Liver (tissue), 9 donors: ENCODE results near the gene DPT. TPM values are rescaled to one million over a fixed set of nuclear protein-coding genes. Genes with fewer than 3 reads are reported as not detected.

Experiments used
- DNase-seq: peaks from one replicate; pipeline ENCODE4 v3.0.0-alpha.2; 2017; ENCODE audit warnings: low spot score
- H3K27ac ChIP-seq, 2 donors: one replicate each; pipeline ENCODE4 v1.7.0; 2013; ENCODE audit warnings: inconsistent platforms in 2 of 2, low read length in 2 of 2, control low read depth in 1 of 2, low read depth in 1 of 2, mild to moderate bottlenecking in 1 of 2
- H3K27me3 ChIP-seq, 4 donors: one replicate each; pipeline versions ENCODE4 v1.6.1 to v1.7.0; 2013; ENCODE audit warnings: low read length in 3 of 4, inconsistent platforms in 1 of 4, mild to moderate bottlenecking in 1 of 4, moderate library complexity in 1 of 4; ENCODE audit not compliant: control insufficient read depth in 4 of 4, insufficient read depth in 4 of 4
- H3K36me3 ChIP-seq, 4 donors: one replicate each; pipeline versions ENCODE4 v1.6.1 to v1.7.0; 2013; ENCODE audit warnings: low read length in 3 of 4, mild to moderate bottlenecking in 3 of 4, low read depth in 1 of 4, moderate library complexity in 1 of 4; ENCODE audit not compliant: control insufficient read depth in 4 of 4, insufficient read depth in 3 of 4
- H3K4me1 ChIP-seq, 4 donors: one replicate each; pipeline versions ENCODE4 v1.6.1 to v1.7.0; 2013; ENCODE audit warnings: low read length in 3 of 4, mild to moderate bottlenecking in 3 of 4, moderate library complexity in 1 of 4; ENCODE audit not compliant: control insufficient read depth in 4 of 4, insufficient read depth in 4 of 4
- H3K4me3 ChIP-seq, 3 donors: one replicate each; pipeline versions ENCODE4 v1.6.1 to v1.7.0; 2013; ENCODE audit warnings: low read length in 3 of 3, control low read depth in 1 of 3, low read depth in 1 of 3, mild to moderate bottlenecking in 1 of 3
- H3K9ac ChIP-seq, 2 donors: one replicate each; pipeline ENCODE4 v1.7.0; 2013; ENCODE audit warnings: low read length in 2 of 2, mild to moderate bottlenecking in 2 of 2, moderate library complexity in 2 of 2, control low read depth in 1 of 2, low read depth in 1 of 2
- H3K9me3 ChIP-seq, 4 donors: one replicate each; pipeline versions ENCODE4 v1.6.1 to v1.7.0; 2013; ENCODE audit warnings: low read length in 3 of 4; ENCODE audit not compliant: control insufficient read depth in 4 of 4
- ATF3 ChIP-seq: IDR thresholded peaks from 2 replicates; pipeline ENCODE4 v1.6.1; 2016; ENCODE audit warnings: antibody characterized with exemption
- CTCF ChIP-seq: fragments of 150-350 bp; IDR thresholded peaks from 2 replicates; pipeline ENCODE4 v1.5.1; 2017; ENCODE audit warnings: improper control_type of control experiment, low read depth, low read length; ENCODE audit not compliant: missing input control
- EGR1 ChIP-seq, 2 donors: IDR thresholded peaks; 2 replicates each; pipeline ENCODE4 v1.6.1; 2016 to 2018; ENCODE audit warnings: antibody characterized with exemption in 2 of 2, low read depth in 2 of 2
- FOXA1 ChIP-seq: IDR thresholded peaks from 2 replicates; pipeline ENCODE4 v1.6.1; 2016; ENCODE audit warnings: antibody characterized with exemption
- FOXA2 ChIP-seq: IDR thresholded peaks from 2 replicates; pipeline ENCODE4 v1.6.1; 2016; ENCODE audit warnings: antibody characterized with exemption
- GABPA ChIP-seq, 2 donors: IDR thresholded peaks in 1 of 2; conservative IDR thresholded peaks in 1 of 2; 2 replicates each; pipeline ENCODE4 v1.6.1; 2016; ENCODE audit warnings: antibody characterized with exemption in 2 of 2, mild to moderate bottlenecking in 1 of 2, moderate library complexity in 1 of 2
- HNF4A ChIP-seq, 2 donors: conservative IDR thresholded peaks; 2 replicates each; pipeline ENCODE4 v1.6.1; 2016; ENCODE audit warnings: antibody characterized with exemption in 2 of 2, mild to moderate bottlenecking in 2 of 2
- HNF4G ChIP-seq: IDR thresholded peaks from 2 replicates; pipeline ENCODE4 v1.6.1; 2016; ENCODE audit warnings: antibody characterized with exemption
- JUND ChIP-seq, 2 donors: IDR thresholded peaks; 2 replicates each; pipeline ENCODE4 v1.6.1; 2016; ENCODE audit warnings: antibody characterized with exemption in 2 of 2
- MAX ChIP-seq: IDR thresholded peaks from 2 replicates; pipeline ENCODE4 v1.6.1; 2016; ENCODE audit warnings: antibody characterized with exemption
- NR2F2 ChIP-seq: IDR thresholded peaks from 2 replicates; pipeline ENCODE4 v1.6.1; 2016; ENCODE audit warnings: antibody characterized with exemption
- RAD21 ChIP-seq, 2 donors: IDR thresholded peaks; 2 replicates each; pipeline ENCODE4 v1.6.1; 2016; ENCODE audit warnings: antibody characterized with exemption in 2 of 2, mild to moderate bottlenecking in 2 of 2
- REST ChIP-seq: IDR thresholded peaks from 2 replicates; pipeline ENCODE4 v1.6.1; 2016; ENCODE audit warnings: antibody characterized with exemption, mild to moderate bottlenecking
- RXRA ChIP-seq, 2 donors: IDR thresholded peaks; 2 replicates each; pipeline ENCODE4 v1.6.1; 2017 to 2018; ENCODE audit warnings: antibody characterized with exemption in 2 of 2, mild to moderate bottlenecking in 1 of 2
- SP1 ChIP-seq: IDR thresholded peaks from 2 replicates; pipeline ENCODE4 v1.6.1; 2018; ENCODE audit warnings: antibody characterized with exemption, mild to moderate bottlenecking
- TAF1 ChIP-seq: conservative IDR thresholded peaks from 2 replicates; pipeline ENCODE4 v1.6.1; 2016; ENCODE audit warnings: antibody characterized with exemption, mild to moderate bottlenecking
- YY1 ChIP-seq: IDR thresholded peaks from 2 replicates; pipeline ENCODE4 v1.6.1; 2016; ENCODE audit warnings: antibody characterized with exemption, mild to moderate bottlenecking
- ZBTB33 ChIP-seq: IDR thresholded peaks from 2 replicates; pipeline ENCODE4 v1.6.1; 2016; ENCODE audit warnings: antibody characterized with exemption
- WGBS: extraction: QIAGEN DNeasy Blood & Tissue Kit; methylation state at CpG from one replicate; pipeline ENCODE4 v1.1.7; 2013; 5-methylcytosine and 5-hydroxymethylcytosine counted together
- polyA plus RNA-seq, 2 donors: library from polyadenylated mRNA; stranded (reverse) in 1 of 2; unstranded in 1 of 2; fragments of 200-250 nt in 1 of 2; fragments of >200 nt in 1 of 2; fragmentation: Nextera tagmentation in 1 of 2; extraction: Ambion mirVana in 1 of 2; gene quantifications; one replicate each; pipeline versions ENCODE4 v1.2.1 to v1.2.3, GENCODE V29; 2013 to 2015
- total RNA-seq, 2 donors: library from RNA; depleted of rRNA; stranded (reverse); fragments of >200 nt; gene quantifications; one replicate each; pipeline ENCODE4 v1.2.3, GENCODE V29; 2014
- donor health status: healthy.
- donor health status: healthy.
- donor health status: healthy.
- donor health status: healthy.
- donor health status: healthy.

Gene DPT
- total and polyA plus RNA-seq, 4 donors, result 0.42 to 5.0 (median 3.0) TPM

- no peak overlapping the region for H3K27ac ChIP-seq
- H3K4me1 ChIP-seq, result peaks cover 0 to 22% (median 7%) of the 10 kb centered on the region in 4 donors
- no peaks in the 10 kb centered on the region for H3K36me3 ChIP-seq
- no peak overlapping the region for H3K9ac ChIP-seq
- 45% methylated on average over 8 of the region's 8 CpGs for WGBS
- DNase-seq, result no peak
- H3K4me3 ChIP-seq, result no peak overlapping the region
- H3K27me3 ChIP-seq, result no peaks in the 10 kb centered on the region
- H3K9me3 ChIP-seq, result no peaks in the 10 kb centered on the region
- TF ChIP-seq FOXA1 (no peak), ZBTB33 (no peak), JUND (IDR thresholded peaks at IDR 0.05) (peak; percentile 27), REST (no peak), NR2F2 (no peak), RXRA (IDR thresholded peaks at IDR 0.05) (peak; percentile 86), GABPA (IDR thresholded peaks at IDR 0.05 in 1 of 2, conservative IDR thresholded peaks at IDR 0.05 in 1 of 2) (no peak), EGR1 (IDR thresholded peaks at IDR 0.05; ENCODE audit: low read depth in 2 of 2) (no peak), YY1 (peak; percentile 55), CTCF (no peak), TAF1 (no peak), MAX (peak; percentile 15), RAD21 (IDR thresholded peaks at IDR 0.05) (peak; percentile 37 to 46), ATF3 (no peak), SP1 (peak; percentile 78), HNF4G (peak; percentile 55), HNF4A (conservative IDR thresholded peaks at IDR 0.05) (peak; percentile 76 to 83), FOXA2 (no peak)
These were observed 35.7 kb downstream of the DPT start for GRCh38 chr1:168693197-168693871.
